Activated CD8-positive, alpha-beta memory T cell treated with anti-CD3 and anti-CD28 coated beads for 48 hours (primary cell): ENCODE data around the gene ADGRL3.

Experiments
- DNase-seq, 3 experiments: peaks; one replicate each; pipeline ENCODE4 v3.0.0-alpha.2; 2020; ENCODE audit warnings: low read depth in 2 of 3, low spot score in 2 of 3

The ADGRL3 gene

DNA sequence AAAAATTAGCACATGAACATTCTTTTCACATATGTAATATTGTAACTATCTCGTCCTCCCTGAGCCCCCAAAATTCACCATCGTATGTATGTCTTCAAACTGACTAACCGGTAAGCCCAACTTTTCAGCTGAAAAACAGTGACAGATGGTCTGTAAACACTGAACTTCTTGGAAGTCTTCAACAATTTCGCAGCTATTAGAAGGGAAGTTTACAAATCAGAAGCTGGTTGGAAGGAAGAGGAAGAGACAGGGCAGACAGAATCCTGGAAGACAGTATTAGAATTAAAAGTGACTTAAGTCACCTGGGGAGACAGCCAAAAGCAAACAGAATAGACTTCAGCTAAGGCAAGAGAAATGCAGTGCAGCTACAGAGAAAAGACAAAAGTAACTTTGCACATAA lies 858.4 kb downstream of the ADGRL3 start:
- DNase-seq: no peak

- no peak for DNase-seq
Observed at GRCh38 chr4:62070291-62070852, 870.2 kb downstream of the ADGRL3 start.

- no peak for DNase-seq
Observed at GRCh38 chr4:62075089-62075488, 875.0 kb downstream of the ADGRL3 start.

DNA sequence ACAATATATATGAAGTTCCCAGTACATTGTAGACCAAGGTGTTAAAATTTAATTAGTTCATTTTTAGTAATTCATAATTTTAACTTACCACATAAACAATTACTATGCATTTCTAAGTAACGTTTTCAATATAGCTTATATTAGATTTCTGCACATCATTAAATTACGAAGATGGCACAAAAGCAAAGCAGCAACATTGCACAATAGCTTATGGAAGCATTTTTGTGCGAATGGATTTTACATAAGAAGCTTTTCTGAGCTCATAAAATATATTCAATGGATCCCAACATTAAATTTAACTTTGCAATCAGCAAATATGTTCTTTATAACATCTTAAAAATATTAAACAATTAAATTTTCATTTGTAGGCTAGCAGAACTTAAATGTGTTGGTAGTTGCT lies 875.4 kb downstream of the ADGRL3 start:
- DNase-seq: no peak

- no peak for DNase-seq
Observed at GRCh38 chr4:62077406-62077805, 877.3 kb downstream of the ADGRL3 start.

DNA sequence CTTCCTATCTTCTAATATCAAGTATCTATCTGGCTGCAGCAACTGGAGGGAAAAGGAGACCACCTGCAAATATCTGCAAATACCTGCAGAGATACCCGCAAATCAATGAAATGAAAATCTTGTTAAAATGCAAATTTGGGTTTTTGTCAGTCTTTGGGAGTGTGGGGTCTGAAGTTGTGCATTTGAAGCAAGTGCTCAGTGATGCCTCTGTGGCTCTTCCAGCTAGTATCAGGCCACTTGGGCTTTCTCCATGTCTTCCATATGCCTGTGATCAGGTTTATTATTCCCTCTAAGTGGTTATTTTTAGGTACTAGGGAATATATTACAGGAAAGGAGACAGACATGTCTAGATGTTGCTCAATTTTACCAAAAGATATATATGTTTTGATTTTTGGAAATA lies 880.3 kb downstream of the ADGRL3 start:
- DNase-seq: no peak

GRCh38 chr4:62087706-62088105 lies 887.6 kb downstream of the ADGRL3 start:
- DNase-seq: no peak

GRCh38 chr4:62093735-62094134 lies 893.6 kb downstream of the ADGRL3 start:
- DNase-seq: no peak

GRCh38 chr4:62096881-62097280 lies 896.8 kb downstream of the ADGRL3 start:
- no peak for DNase-seq

- no peak for DNase-seq
Observed at GRCh38 chr4:62115216-62115615, 915.1 kb downstream of the ADGRL3 start.

DNA sequence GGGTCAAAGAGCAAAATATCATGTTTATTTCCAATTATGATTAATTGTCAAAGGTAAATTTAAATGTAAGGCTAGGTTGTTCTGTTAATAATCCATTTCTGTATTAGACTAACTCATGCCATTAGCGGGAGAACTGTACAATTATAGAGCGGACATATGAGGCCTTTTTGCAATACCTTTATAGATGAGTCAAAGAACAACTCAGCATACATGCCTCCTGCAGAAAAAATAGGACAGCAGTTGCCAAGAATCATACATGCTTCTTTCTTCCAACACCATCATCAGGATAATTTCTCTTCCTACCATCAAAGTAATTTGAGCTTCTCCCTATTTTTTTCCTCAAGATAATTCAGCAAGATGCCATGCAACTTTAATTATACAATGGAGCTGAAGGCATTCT lies 917.8 kb downstream of the ADGRL3 start:
- DNase-seq: no peak

DNA sequence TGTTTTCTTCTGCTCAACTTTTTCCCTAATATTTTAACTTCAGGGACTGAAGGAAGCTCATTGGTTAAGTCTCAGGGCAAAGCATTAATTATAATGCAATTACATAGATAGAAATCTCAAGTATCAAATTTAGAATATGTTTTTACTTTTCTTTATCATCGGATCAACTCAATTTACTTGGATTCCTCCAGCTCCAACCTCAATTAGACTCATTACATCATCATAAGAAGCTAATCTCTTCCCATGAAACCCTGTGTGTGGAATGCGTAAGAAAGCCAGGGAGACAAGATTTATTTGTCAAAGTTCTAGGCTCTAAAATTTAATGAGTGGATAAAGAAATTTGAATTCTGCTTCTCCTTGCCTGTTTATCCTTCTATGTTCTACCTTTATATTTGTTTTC lies 918.4 kb downstream of the ADGRL3 start:
- DNase-seq: no peak

- DNase-seq: no peak
Observed at GRCh38 chr4:62119195-62119594, 919.1 kb downstream of the ADGRL3 start.

DNA sequence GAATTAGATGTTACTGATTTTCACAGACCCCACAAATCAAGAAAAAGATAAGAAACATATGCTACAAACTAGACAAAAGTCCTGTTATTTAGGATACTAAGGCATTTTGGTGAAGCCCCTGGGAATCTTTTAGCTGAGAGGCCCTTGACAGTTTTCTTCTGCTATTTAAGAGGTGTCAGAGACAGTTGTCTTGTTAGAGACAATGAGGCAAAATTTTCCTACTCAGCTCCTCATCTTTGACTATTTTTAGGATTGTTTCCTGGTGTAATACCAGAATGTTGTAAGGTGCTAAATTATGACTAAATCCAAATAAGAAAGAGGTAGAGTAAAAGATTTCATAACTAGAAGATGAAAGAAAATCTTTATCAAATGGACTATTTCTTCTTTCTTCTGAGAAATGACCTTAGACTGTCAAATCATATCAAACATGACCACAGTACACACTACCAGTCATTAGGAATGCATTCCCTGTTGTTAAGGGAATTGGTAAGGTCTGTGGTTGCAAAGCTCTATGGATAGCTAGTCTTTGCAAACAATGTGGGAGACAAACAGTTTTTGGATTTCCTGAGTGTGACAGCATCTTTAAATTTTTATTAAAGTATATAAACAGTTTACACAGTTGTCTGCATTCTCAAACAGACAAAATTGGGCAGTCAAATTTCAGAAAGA lies 926.1 kb downstream of the ADGRL3 start:
- no peak for DNase-seq
